HEK293 (cell line): Measurements from ENCODE around the gene DPYD.

ENCODE experiments used
- ATF2 ChIP-seq: fragments of 450-650 bp; formaldehyde crosslinking; IDR thresholded peaks from 2 replicates; pipeline ENCODE4 v1.5.1; 2016; ENCODE audit warnings: missing biosample characterization, missing genetic modification characterization, low read depth
- MZF1 ChIP-seq: fragments of 450-650 bp; formaldehyde crosslinking; IDR thresholded peaks from 2 replicates; pipeline ENCODE4 v1.5.1; 2017; ENCODE audit warnings: missing biosample characterization, missing genetic modification characterization, borderline replicate concordance
- SP3 ChIP-seq: fragments of 450-650 bp; formaldehyde crosslinking; IDR thresholded peaks from 2 replicates; pipeline ENCODE4 v1.5.1; 2016; ENCODE audit warnings: missing biosample characterization, missing genetic modification characterization
- ZNF423 ChIP-seq: fragments of 450-650 bp; formaldehyde crosslinking; IDR thresholded peaks from 2 replicates; pipeline ENCODE4 v1.5.1; 2016; ENCODE audit warnings: missing biosample characterization, missing genetic modification characterization
- ZNF488 ChIP-seq: fragments of 450-650 bp; formaldehyde crosslinking; IDR thresholded peaks from 2 replicates; pipeline ENCODE4 v1.5.1; 2016; ENCODE audit warnings: missing biosample characterization, missing genetic modification characterization
- ZNF610 ChIP-seq: fragments of 450-650 bp; formaldehyde crosslinking; IDR thresholded peaks from 2 replicates; pipeline ENCODE4 v1.5.1; 2016; ENCODE audit warnings: missing biosample characterization, missing genetic modification characterization, borderline replicate concordance
- ZNF660 ChIP-seq: fragments of 450-650 bp; IDR thresholded peaks from 2 replicates; pipeline ENCODE4 v1.5.1; 2018; ENCODE audit warnings: missing biosample characterization, mild to moderate bottlenecking, missing genetic modification characterization
- ZSCAN23 ChIP-seq: fragments of 450-650 bp; formaldehyde crosslinking; IDR thresholded peaks from 2 replicates; pipeline ENCODE4 v1.5.1; 2016; ENCODE audit warnings: missing biosample characterization, missing genetic modification characterization
- ZSCAN5A ChIP-seq: fragments of 450-650 bp; formaldehyde crosslinking; IDR thresholded peaks from 2 replicates; pipeline ENCODE4 v1.5.1; 2016; ENCODE audit warnings: missing biosample characterization, missing genetic modification characterization
- TF ChIP-seq, protein P1 (sequence below): fragments of 450-650 bp; formaldehyde crosslinking; IDR thresholded peaks from 2 replicates; pipeline ENCODE4 v1.5.1; 2016; ENCODE audit warnings: missing biosample characterization, missing genetic modification characterization
- TF ChIP-seq, protein P2 (sequence below): fragments of 450-650 bp; formaldehyde crosslinking; IDR thresholded peaks from 2 replicates; pipeline ENCODE4 v1.5.1; 2016; ENCODE audit warnings: missing biosample characterization, missing genetic modification characterization
- TF ChIP-seq, protein P3 (sequence below): fragments of 450-650 bp; formaldehyde crosslinking; IDR thresholded peaks from 2 replicates; pipeline ENCODE4 v1.5.1; 2016; ENCODE audit warnings: missing biosample characterization, missing genetic modification characterization

- TF ChIP-seq ZSCAN23 (tag by site-specific recombination) (no peak), MZF1 (tag by site-specific recombination) (no peak), ZNF610 (tag by site-specific recombination) (no peak), ZNF423 (tag by site-specific recombination) (no peak), SP3 (no peak), ZNF660 (tag by site-specific recombination) (no peak), ZSCAN5A (tag by site-specific recombination) (no peak), ZNF488 (no peak), ATF2 (tag by site-specific recombination) (no peak)
- TF ChIP-seq, protein P1, sequence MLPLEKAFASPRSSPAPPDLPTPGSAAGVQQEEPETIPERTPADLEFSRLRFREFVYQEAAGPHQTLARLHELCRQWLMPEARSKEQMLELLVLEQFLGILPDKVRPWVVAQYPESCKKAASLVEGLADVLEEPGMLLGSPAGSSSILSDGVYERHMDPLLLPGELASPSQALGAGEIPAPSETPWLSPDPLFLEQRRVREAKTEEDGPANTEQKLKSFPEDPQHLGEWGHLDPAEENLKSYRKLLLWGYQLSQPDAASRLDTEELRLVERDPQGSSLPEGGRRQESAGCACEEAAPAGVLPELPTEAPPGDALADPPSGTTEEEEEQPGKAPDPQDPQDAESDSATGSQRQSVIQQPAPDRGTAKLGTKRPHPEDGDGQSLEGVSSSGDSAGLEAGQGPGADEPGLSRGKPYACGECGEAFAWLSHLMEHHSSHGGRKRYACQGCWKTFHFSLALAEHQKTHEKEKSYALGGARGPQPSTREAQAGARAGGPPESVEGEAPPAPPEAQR (tag by site-specific recombination) = no peak
- TF ChIP-seq, protein P2, sequence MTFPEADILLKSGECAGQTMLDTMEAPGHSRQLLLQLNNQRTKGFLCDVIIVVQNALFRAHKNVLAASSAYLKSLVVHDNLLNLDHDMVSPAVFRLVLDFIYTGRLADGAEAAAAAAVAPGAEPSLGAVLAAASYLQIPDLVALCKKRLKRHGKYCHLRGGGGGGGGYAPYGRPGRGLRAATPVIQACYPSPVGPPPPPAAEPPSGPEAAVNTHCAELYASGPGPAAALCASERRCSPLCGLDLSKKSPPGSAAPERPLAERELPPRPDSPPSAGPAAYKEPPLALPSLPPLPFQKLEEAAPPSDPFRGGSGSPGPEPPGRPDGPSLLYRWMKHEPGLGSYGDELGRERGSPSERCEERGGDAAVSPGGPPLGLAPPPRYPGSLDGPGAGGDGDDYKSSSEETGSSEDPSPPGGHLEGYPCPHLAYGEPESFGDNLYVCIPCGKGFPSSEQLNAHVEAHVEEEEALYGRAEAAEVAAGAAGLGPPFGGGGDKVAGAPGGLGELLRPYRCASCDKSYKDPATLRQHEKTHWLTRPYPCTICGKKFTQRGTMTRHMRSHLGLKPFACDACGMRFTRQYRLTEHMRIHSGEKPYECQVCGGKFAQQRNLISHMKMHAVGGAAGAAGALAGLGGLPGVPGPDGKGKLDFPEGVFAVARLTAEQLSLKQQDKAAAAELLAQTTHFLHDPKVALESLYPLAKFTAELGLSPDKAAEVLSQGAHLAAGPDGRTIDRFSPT (tag by site-specific recombination) = no peak
- TF ChIP-seq, protein P3, sequence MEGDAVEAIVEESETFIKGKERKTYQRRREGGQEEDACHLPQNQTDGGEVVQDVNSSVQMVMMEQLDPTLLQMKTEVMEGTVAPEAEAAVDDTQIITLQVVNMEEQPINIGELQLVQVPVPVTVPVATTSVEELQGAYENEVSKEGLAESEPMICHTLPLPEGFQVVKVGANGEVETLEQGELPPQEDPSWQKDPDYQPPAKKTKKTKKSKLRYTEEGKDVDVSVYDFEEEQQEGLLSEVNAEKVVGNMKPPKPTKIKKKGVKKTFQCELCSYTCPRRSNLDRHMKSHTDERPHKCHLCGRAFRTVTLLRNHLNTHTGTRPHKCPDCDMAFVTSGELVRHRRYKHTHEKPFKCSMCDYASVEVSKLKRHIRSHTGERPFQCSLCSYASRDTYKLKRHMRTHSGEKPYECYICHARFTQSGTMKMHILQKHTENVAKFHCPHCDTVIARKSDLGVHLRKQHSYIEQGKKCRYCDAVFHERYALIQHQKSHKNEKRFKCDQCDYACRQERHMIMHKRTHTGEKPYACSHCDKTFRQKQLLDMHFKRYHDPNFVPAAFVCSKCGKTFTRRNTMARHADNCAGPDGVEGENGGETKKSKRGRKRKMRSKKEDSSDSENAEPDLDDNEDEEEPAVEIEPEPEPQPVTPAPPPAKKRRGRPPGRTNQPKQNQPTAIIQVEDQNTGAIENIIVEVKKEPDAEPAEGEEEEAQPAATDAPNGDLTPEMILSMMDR (tag by site-specific recombination) = no peak
Observed at GRCh38 chr1:97610748-97611147, 310.1 kb downstream of the DPYD start.
